GM12878 (cell line): ENCODE results near the gene BCKDHA. TPM values are rescaled to one million over a fixed set of nuclear protein-coding genes. Genes with fewer than 3 reads are reported as not detected.
A peak's percentile ranks its signal among the peaks of the same experiment; 100 is the strongest.

Experiments
- ATAC-seq: fragments of 200-7000 bp; cut with Tn5 transposase; 3 replicates; pipeline ENCODE4 v1.9.1; 2020; ENCODE audit warnings: mild to moderate bottlenecking, moderate library complexity
- BruUV-seq: library from RNA; stranded (reverse); fragments of 400-500 nt; replicated peaks from 2 replicates; lab custom pipeline; 2021; lab: Mats Ljungman, UMichigan
- CTCF ChIA-PET: fragments of 300-600 bp; sonication (Branson Sonifier 250); formaldehyde crosslinking; extraction: SDS; loops from one replicate; lab custom pipeline; 2021; ENCODE audit warnings: inconsistent platforms; lab: Yijun Ruan, JAX
- POLR2A ChIA-PET: fragments of 350-600 bp; formaldehyde crosslinking; extraction: SDS; loops from one replicate; lab custom pipeline; 2021; ENCODE audit warnings: inconsistent platforms; lab: Charles Lee
- RAD21 ChIA-PET: fragments of 300-600 bp; sonication (Branson Sonifier 250); formaldehyde crosslinking; loops from one replicate; lab custom pipeline; 2023; ENCODE audit warnings: antibody characterized with exemption; ENCODE audit not compliant: unreplicated experiment; lab: Charles Lee
- SMC1A ChIA-PET: fragments of 300-600 bp; sonication (Branson Sonifier 250); formaldehyde crosslinking; loops from one replicate; lab custom pipeline; 2023; ENCODE audit not compliant: unreplicated experiment, uncharacterized antibody; lab: Charles Lee
- DNase-seq: peaks from one replicate; pipeline ENCODE4 v3.0.0-alpha.2; 2011; ENCODE audit warnings: low read depth, low spot score
- FAIRE-seq: peaks from 3 replicates; lab custom pipeline; 2011; peaks lifted over from hg19 to GRCh38; lab: Jason Lieb, UNC
- H2AFZ ChIP-seq: 2 replicates; pipeline ENCODE4 v1.6.0; 2011; ENCODE audit warnings: low read depth, low read length, control low read depth; ENCODE audit not compliant: control insufficient read depth
- H3K27ac ChIP-seq: 2 replicates; pipeline ENCODE4 v1.5.1; 2011; ENCODE audit warnings: control low read depth; ENCODE audit not compliant: control insufficient read depth, insufficient read depth
- H3K27me3 ChIP-seq, 2 experiments: replicated peaks in 1 of 2; 2 replicates each; pipeline versions ENCODE4 v1.6.0 to v1.6.1; 2011; ENCODE audit warnings: low read length in 1 of 2; ENCODE audit not compliant: control insufficient read depth in 2 of 2, insufficient read depth in 2 of 2
- H3K36me3 ChIP-seq, 2 experiments: 2 replicates each; pipeline ENCODE4 v1.5.1; 2011; ENCODE audit warnings: low read length in 1 of 2; ENCODE audit not compliant: control insufficient read depth in 2 of 2, insufficient read depth in 2 of 2
- H3K4me1 ChIP-seq: 2 replicates; pipeline ENCODE4 v1.6.1; 2011; ENCODE audit warnings: mild to moderate bottlenecking, low read length, moderate library complexity, mixed read lengths; ENCODE audit not compliant: control insufficient read depth, insufficient read depth
- H3K4me2 ChIP-seq: 2 replicates; pipeline ENCODE4 v1.6.0; 2011; ENCODE audit warnings: control low read depth; ENCODE audit not compliant: control insufficient read depth, insufficient read depth
- H3K4me3 ChIP-seq: fragments of 200-600 bp; sonication (generic); 2 replicates; pipeline ENCODE4 v1.5.1; 2016
- H3K79me2 ChIP-seq: 2 replicates; pipeline ENCODE4 v1.6.0; 2011; ENCODE audit warnings: low read length; ENCODE audit not compliant: control insufficient read depth, insufficient read depth
- H3K9ac ChIP-seq: 2 replicates; pipeline ENCODE4 v1.8.0; 2011; ENCODE audit warnings: low read length, control low read depth, mixed read lengths; ENCODE audit not compliant: control insufficient read depth, insufficient read depth
- H3K9me3 ChIP-seq: replicated peaks from 3 replicates; pipeline ENCODE4 v1.5.1; 2011; ENCODE audit warnings: mild to moderate bottlenecking, low read length; ENCODE audit not compliant: control insufficient read depth, insufficient read depth
- H4K20me1 ChIP-seq: 2 replicates; pipeline ENCODE4 v1.6.0; 2011; ENCODE audit not compliant: control insufficient read depth, insufficient read depth
- CBX3 ChIP-seq: fragments of 200-600 bp; sonication (generic); IDR thresholded peaks from 2 replicates; pipeline ENCODE4 v1.6.1; 2016; ENCODE audit warnings: low read depth, borderline replicate concordance
- CEBPZ ChIP-seq: fragments of 150-350 bp; IDR thresholded peaks from 2 replicates; pipeline ENCODE4 v1.6.1; 2016; ENCODE audit warnings: low read depth, low read length
- MLLT1 ChIP-seq: fragments of 450-650 bp; IDR thresholded peaks from 2 replicates; pipeline ENCODE4 v1.6.1; 2016; ENCODE audit warnings: mild to moderate bottlenecking
- MTA2 ChIP-seq: fragments of 450-650 bp; IDR thresholded peaks from 2 replicates; pipeline ENCODE4 v1.6.1; 2016; ENCODE audit warnings: low read depth, mild to moderate bottlenecking, moderate library complexity
- PRDM15 ChIP-seq: fragments of 450-650 bp; formaldehyde crosslinking; IDR thresholded peaks from 2 replicates; pipeline ENCODE4 v1.4.0; 2020; ENCODE audit warnings: mild to moderate bottlenecking, moderate library complexity
- TCF7 ChIP-seq: IDR thresholded peaks from 2 replicates; pipeline ENCODE4 v1.6.1; 2014; ENCODE audit warnings: antibody characterized with exemption, borderline replicate concordance
- WGBS: methylation state at CpG from one replicate; pipeline ENCODE4 v1.1.6; 2016; ENCODE audit warnings: low lambda C conversion rate; ENCODE audit not compliant: insufficient replicate concordance, insufficient coverage; ENCODE audit errors: missing lambda C conversion rate; 5-methylcytosine and 5-hydroxymethylcytosine counted together
- in situ Hi-C: fragments of 300-500 bp; cut with MboI; formaldehyde crosslinking; loops from 9 replicates; pipeline ENCODE4 v1.14.3; 2018; ENCODE audit warnings: mixed read lengths
- intact Hi-C: fragments of 100-400 bp; cut with micrococcal nuclease; formaldehyde crosslinking; loops from one replicate; pipeline ENCODE4 v1.14.2; 2022; ENCODE audit not compliant: unreplicated experiment
- polyA plus RNA-seq, 11 experiments: library from polyadenylated mRNA; depleted of rRNA in 4 of 11; unstranded in 6 of 11; stranded (reverse) in 5 of 11; fragments of >200 nt; fragmentation: Nextera tagmentation in 4 of 11; fragmentation: Illumina TruSeq in 1 of 11; extraction: Ambion mirVana in 4 of 11; extraction: Trizol in 1 of 11; gene quantifications; 1 replicate in 1 of 11; 2 replicates in 10 of 11; pipeline versions ENCODE4 v1.2.1 to v1.2.3, GENCODE V29; 2011 to 2016; ENCODE audit warnings: inconsistent platforms in 2 of 11, missing spikeins in 2 of 11, low read depth in 1 of 11
- total RNA-seq, 4 experiments: library from RNA; depleted of rRNA in 3 of 4; stranded (reverse); fragments of >200 nt in 3 of 4; fragmentation: Illumina TruSeq in 1 of 4; extraction: Trizol in 1 of 4; gene quantifications; 2 replicates each; pipeline versions ENCODE4 v1.2.1 to v1.2.3, GENCODE V29; 2013 to 2021

Gene BCKDHA
- total and polyA plus RNA-seq, 10 of the 15 experiments (the other 5 are each of a cell fraction or from before 2014, with no cell fraction given), result 9.9 to 107 (median 46.4) TPM

- intact Hi-C loops (no loop called here), in situ Hi-C loops (no loop called here)
- TF ChIP-seq MTA2, result no peak
- no peak for TF ChIP-seq MLLT1
- no peak for TF ChIP-seq PRDM15 (CRISPR knock-in tag)
- TF ChIP-seq CEBPZ, result no peak
- no peak for TF ChIP-seq CBX3
- TF ChIP-seq TCF7, result no peak
- Histone ChIP-seq H3K4me3 (no peak overlapping the region), H3K36me3 (peaks cover 0 to 3% of the 10 kb centered on the region in 2 experiments; a peak in 3 of 4 replicates), H3K4me2 (peak overlapping the region; percentile 71), H3K9ac (peak overlapping the region; percentile 3; the same call in 1 of the 2 replicates), H3K4me1 (peaks cover 18% of the 10 kb centered on the region), H3K79me2 (peaks cover 5% of the 10 kb centered on the region), H2AFZ (no peak overlapping the region), H4K20me1 (no peaks in the 10 kb centered on the region), H3K9me3 (no peaks in the 10 kb centered on the region), H3K27me3 (no peaks in the 10 kb centered on the region), H3K27ac (peak overlapping the region; percentile 85)
- CTCF ChIA-PET, result interaction anchor here (1.1 to 1.5 kb wide), 4 partner anchors 10 to 154 kb away, joined by 3 to 7 read pairs (median 4); partner anchors contain the start of gene DMAC2
- DNase-seq (no peak), ATAC-seq (peak; percentile 45), FAIRE-seq (no peak)
- SMC1A ChIA-PET, result interaction anchor here (1.2 to 1.9 kb wide), 2 partner anchors 29 to 39 kb away, joined by 4 to 6 read pairs; no protein-coding TSS in a partner anchor
- RAD21 ChIA-PET, result no interaction called here
- POLR2A ChIA-PET, result interaction anchor here (0.5 to 1.2 kb wide), 2 partner anchors 11 to 28 kb away, joined by 3 read pairs; no protein-coding TSS in a partner anchor
- WGBS, result 74% methylated on average over 4 of the region's 4 CpGs
- BruUV-seq, result no TSS peak
These were observed 11.7 kb downstream of the BCKDHA start for GRCh38 chr19:41409288-41409687.
